ENCODE results near the gene CYTH2.

CYTH2 gene

GRCh38 chr19:48530770-48531169 lies 61.6 kb downstream of the CYTH2 start:
- no peak overlapping the region for H3K4me3 ChIP-seq (ENCODE audit: low read depth in 1 of 2, low read length in 1 of 2)
- no peaks in the 10 kb centered on the region for H3K4me1 ChIP-seq (ENCODE audit: control insufficient read depth in 1 of 2, insufficient read depth in 1 of 2, low read depth in 1 of 2, low read length in 1 of 2)
- H3K27me3 ChIP-seq = peaks cover 8% of the 10 kb centered on the region
- no peak overlapping the region for H3K27ac ChIP-seq
- peaks cover 6% of the 10 kb centered on the region for H3K9me3 ChIP-seq
- no peaks in the 10 kb centered on the region for H3K36me3 ChIP-seq
- TF ChIP-seq, protein P1, sequence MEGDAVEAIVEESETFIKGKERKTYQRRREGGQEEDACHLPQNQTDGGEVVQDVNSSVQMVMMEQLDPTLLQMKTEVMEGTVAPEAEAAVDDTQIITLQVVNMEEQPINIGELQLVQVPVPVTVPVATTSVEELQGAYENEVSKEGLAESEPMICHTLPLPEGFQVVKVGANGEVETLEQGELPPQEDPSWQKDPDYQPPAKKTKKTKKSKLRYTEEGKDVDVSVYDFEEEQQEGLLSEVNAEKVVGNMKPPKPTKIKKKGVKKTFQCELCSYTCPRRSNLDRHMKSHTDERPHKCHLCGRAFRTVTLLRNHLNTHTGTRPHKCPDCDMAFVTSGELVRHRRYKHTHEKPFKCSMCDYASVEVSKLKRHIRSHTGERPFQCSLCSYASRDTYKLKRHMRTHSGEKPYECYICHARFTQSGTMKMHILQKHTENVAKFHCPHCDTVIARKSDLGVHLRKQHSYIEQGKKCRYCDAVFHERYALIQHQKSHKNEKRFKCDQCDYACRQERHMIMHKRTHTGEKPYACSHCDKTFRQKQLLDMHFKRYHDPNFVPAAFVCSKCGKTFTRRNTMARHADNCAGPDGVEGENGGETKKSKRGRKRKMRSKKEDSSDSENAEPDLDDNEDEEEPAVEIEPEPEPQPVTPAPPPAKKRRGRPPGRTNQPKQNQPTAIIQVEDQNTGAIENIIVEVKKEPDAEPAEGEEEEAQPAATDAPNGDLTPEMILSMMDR (IDR thresholded peaks at IDR 0.05) = no peak
